Measurements from ENCODE around the gene ACTA2.

The ACTA2 gene

GRCh38 chr10:88952647-88953111, at the start of gene ACTA2:
Gene ACTA2 (minus strand): TSS chr10:88952773. CDS start chr10:88948930, 3,843 bp downstream.
- intact Hi-C loops (cut with DNase I), result no loop called here
- no peak for DNase-seq

GRCh38 chr10:89001729-89002072, 49.1 kb upstream of the ACTA2 start:
- intact Hi-C loops (cut with DNase I), result no loop called here
- DNase-seq, result no peak

DNA sequence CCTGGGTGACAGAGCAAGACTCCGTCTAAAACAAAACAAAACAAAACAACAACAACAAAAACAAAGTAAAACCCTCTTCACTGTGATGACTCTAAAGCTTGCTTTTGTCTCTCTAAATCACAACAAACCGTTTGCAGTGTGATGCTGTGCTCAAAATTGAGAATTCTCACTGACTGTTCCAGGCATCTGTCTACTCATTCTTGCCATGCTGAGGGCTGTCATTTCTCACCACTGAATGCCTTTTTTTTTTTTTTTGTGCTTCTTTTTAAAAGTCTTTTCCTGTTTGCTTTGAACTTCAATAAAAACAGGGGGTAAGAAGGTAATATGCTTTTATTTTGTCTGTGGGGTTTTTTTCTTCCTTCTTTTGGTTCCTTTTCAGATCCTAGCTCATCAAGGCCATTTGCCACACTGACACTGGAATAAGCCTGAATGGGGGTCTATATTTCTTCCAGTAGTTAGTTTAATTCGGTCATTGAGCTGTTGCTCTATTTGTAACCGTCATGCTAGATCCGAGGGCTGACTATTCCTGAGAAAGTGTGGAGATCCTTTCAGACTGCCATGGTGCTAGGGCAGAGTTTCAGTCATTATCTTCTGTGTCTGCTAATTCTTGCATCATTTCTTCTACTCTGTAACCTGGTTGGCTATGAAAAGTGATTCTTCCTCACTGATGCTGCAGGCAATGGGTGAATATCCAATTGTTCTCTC, 48.6 kb upstream of the ACTA2 start:
- no peak for DNase-seq
- intact Hi-C loops (cut with DNase I), result no loop called here

- no peak for DNase-seq
- intact Hi-C loops (cut with DNase I), result no loop called here
These were observed 47.1 kb upstream of the ACTA2 start for GRCh38 chr10:88999625-89000024.

DNA sequence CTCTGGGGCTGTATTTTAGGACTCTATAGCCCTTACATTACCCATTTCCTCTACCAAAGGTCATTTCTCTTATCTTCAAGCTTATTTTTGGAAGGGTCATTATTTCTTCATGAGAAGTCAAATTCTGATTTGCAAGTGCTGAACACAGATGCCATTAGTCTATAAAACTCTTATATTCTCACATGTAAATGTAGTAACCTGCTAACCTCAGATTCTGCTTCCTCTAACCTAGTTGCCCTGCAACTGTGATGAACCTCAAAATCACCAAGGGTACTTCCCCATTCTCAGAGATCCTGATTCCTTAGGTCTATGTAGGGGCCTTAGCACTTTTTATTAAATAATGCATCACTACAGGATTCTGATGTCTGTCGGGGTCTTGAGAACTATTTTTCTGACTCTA, 44.4 kb upstream of the ACTA2 start:
- intact Hi-C loops (cut with DNase I), result no loop called here

GRCh38 chr10:88995156-88995876, 42.7 kb upstream of the ACTA2 start:
- intact Hi-C loops (cut with DNase I), result no loop called here
- DNase-seq, result no peak

More for the DNA sequence above, 44.4 kb upstream of the ACTA2 start:
- no peak for DNase-seq

GRCh38 chr10:88994019-88994418, 41.4 kb upstream of the ACTA2 start:
- DNase-seq, result no peak
- intact Hi-C loops (cut with DNase I), result no loop called here

DNA sequence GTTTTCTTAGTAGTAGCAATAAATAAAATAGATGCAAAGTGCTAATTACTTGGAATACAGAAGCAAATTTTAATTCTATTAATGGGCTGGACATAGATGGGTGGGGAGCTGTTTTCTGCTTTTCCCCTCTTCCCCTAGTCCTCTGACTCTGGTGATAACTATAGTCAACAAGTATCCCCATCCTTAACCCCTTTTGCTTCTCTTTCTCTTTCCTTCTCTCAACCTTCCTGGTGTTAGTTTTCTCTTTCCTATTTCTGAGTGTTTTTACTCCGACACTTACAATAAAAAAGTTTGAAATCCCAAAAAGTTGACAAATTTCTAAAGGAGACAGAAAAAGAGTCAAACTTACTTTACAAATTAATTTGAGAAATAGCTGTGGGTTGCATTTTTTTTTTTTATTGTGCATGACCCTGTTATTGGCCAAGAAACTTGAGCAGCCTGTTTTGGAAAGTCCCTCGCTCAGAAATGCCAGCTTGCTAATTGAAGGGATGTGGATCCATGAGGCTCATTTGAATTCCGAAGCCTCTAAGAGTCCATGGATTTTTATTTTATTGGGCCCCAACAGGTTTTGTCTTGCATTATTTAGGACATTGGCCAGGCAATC, 40.5 kb upstream of the ACTA2 start:
- no peak for DNase-seq
- intact Hi-C loops (cut with DNase I), result no loop called here

DNA sequence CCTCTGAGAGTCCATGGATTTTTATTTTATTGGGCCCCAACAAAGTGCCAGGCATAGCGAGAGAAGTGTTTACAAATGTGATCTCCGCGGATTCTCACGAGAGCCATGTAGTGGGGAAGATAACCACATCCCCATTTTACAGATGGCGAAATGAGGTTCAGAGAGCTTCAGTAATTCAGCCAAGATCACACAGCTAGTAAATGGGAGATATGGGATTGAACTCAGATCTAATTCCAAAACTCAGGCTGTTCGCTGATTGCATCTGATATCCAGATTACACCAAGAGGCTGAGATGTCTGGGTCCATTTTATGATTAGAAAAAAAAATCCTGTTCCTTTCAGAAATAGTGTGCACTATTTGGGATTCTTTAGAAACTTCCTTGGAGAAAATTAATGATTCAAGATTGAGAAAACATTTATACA, 39.3 kb upstream of the ACTA2 start:
- intact Hi-C loops (cut with DNase I), result no loop called here
- DNase-seq, result no peak

DNA sequence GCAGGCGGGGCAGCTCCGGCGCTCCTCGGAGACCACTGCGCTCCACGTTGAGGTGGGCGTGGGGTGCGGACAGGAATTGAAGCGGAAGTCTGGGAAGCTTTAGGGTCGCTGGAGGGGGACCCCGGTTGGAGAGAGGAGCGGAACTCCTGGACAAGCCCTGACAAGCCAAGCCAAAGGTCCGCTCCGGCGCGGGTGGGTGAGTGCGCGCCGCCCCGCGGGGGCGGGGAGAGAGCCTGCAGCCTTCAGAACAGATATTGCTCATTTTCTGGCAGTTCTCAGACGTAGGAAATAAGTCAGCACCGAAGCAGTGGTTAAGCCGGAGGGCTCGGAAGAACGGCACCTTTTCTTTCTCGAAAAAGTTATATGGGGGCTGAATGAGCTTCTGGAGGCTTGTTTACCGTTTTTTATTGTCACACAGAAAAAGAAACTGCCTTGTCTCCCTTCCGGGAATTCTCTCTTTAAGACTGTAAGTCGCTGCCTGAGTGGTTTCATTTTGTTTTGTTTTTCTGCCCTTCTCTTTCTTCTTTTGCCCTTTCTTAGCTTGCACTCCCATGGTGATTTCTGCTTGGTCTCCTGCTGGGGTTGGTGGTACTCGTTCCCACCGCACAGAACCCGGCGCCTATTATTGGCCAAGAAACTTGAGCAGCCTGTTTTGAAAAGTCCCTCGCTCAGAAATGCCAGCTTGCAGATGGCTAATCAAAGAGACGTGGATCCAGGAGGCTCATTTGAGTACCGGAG, 38.8 kb upstream of the ACTA2 start:
- intact Hi-C loops (cut with DNase I), result no loop called here
- peak; percentile 24 to 87 (median 40) for DNase-seq

DNA sequence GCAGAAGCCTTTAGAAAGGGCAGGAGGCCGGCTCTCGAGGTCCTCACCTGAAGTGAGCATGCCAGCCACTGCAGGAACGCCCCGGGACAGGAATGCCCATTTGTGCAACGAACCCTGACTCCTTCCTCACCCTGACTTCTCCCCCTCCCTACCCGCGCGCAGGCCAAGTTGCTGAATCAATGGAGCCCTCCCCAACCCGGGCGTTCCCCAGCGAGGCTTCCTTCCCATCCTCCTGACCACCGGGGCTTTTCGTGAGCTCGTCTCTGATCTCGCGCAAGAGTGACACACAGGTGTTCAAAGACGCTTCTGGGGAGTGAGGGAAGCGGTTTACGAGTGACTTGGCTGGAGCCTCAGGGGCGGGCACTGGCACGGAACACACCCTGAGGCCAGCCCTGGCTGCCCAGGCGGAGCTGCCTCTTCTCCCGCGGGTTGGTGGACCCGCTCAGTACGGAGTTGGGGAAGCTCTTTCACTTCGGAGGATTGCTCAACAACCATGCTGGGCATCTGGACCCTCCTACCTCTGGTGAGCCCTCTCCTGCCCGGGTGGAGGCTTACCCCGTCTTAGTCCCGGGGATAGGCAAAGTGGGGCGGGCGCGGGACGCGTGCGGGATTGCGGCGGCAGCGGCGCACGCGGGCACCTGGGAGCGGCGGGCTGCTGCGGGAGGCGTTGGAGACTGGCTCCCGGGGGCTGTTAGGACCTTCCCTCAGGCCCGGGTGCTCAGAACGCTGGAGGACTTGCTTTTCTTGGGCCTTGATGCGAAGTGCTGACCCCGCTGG, 38.0 kb upstream of the ACTA2 start, which contains the start of gene FAS:
FAS (plus strand) TSS at position 415 of the 777 bp plus-strand sequence; CDS start at position 494, 79 bp downstream.
- intact Hi-C loops (cut with DNase I), result no loop called here
- peak; percentile 22 to 92 (median 40) for DNase-seq

DNA sequence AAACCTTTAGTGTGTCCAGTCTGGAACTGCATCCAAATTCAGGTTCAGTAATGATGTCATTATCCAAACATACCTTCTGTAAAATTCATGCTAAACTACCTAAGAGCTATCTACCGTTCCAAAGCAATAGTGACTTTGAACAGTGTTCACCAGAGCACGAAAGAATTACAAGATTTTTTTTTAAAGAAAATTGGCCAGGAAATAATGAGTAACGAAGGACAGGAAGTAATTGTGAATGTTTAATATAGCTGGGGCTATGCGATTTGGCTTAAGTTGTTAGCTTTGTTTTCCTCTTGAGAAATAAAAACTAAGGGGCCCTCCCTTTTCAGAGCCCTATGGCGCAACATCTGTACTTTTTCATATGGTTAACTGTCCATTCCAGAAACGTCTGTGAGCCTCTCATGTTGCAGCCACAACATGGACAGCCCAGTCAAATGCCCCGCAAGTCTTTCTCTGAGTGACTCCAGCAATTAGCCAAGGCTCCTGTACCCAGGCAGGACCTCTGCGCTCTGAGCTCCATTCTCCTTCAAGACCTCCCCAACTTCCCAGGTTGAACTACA, 37.3 kb upstream of the ACTA2 start:
- intact Hi-C loops (cut with DNase I), result loop anchor here (1.0 kb wide), 1 partner anchor 57 kb away; no protein-coding TSS in a partner anchor
- DNase-seq, result no peak

GRCh38 chr10:88989423-88989822, 36.9 kb upstream of the ACTA2 start:
- no peak for DNase-seq
- intact Hi-C loops (cut with DNase I), result loop anchor here (1.0 kb wide), 1 partner anchor 56 kb away; no protein-coding TSS in a partner anchor

GRCh38 chr10:88987840-88988239, 35.3 kb upstream of the ACTA2 start:
- DNase-seq, result no peak
- intact Hi-C loops (cut with DNase I), result no loop called here

DNA sequence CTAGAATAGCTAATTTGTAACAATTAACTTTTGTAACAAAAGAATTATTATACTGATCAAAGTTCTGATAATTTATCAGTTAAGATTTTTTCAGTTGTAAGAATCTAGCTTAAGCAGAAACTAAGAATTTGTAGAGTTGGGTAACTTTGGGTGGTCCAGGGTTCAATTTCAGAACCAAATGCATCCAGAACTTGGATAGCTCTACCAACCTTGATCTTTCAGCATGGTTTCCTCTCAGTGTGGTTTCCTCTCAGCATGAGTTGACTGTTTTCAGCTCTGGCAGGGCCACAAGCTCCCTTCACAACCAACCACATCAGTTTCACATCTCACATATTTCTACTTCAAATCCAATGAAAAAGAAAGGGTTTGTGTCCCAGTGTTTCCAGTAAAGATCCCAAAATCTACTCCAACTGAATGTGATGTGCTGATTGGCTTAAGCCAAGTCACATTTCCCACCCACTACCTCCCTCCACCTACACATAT, 34.7 kb upstream of the ACTA2 start:
- intact Hi-C loops (cut with DNase I), result no loop called here
- no peak for DNase-seq

- intact Hi-C loops (cut with DNase I), result no loop called here
- peak in 2 of 10 donors; percentile 11 to 26 for DNase-seq
These were observed 34.1 kb upstream of the ACTA2 start for GRCh38 chr10:88986549-88987242.

GRCh38 chr10:88984525-88984924, 32.0 kb upstream of the ACTA2 start:
- DNase-seq, result no peak
- intact Hi-C loops (cut with DNase I), result no loop called here

- DNase-seq, result no peak
- intact Hi-C loops (cut with DNase I), result no loop called here
These were observed 31.4 kb upstream of the ACTA2 start for GRCh38 chr10:88983939-88984338.

DNA sequence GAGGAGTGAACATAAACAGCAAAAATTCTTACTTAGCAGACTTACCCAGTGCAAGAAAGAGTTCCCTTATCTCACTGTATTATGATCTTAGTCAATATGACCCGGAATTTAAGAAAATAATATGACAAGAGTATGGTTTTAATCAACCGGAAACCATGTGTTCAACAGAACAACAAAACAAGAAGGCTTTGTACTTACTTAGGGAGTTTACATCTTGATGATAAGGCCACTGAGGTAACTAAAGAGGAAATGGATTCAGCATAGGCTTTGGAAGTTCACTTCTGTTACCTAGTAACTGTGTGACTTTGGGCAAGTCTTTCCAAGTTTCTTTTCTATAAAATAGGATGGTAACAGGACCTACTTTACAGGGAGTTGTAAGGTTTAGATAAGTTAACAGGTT, 30.6 kb upstream of the ACTA2 start:
- no peak for DNase-seq
- intact Hi-C loops (cut with DNase I), result no loop called here

Data from posterior cingulate gyrus (tissue), 11 donors.